GM18502 (cell line): ENCODE measurements around the gene REEP1.

Experiments
- ATAC-seq: cut with Tn5 transposase; IDR thresholded peaks from one replicate; pipeline ENCODE4 v1.9.1; 2021; ENCODE audit warnings: mild to moderate bottlenecking; ENCODE audit not compliant: unreplicated experiment, poor library complexity

The REEP1 gene

GRCh38 chr2:86308984-86309695, 28.3 kb downstream of the REEP1 start:
- ATAC-seq, result no peak

GRCh38 chr2:86308356-86308755, 29.1 kb downstream of the REEP1 start:
- ATAC-seq, result no peak

- no peak for ATAC-seq
Measured at GRCh38 chr2:86307431-86307830, 30.0 kb downstream of the REEP1 start.

- ATAC-seq, result no peak
Measured at GRCh38 chr2:86305915-86306254, 31.5 kb downstream of the REEP1 start.

- ATAC-seq, result no peak
Measured at GRCh38 chr2:86305195-86305914, 32.1 kb downstream of the REEP1 start.

GRCh38 chr2:86304416-86304815, 33.0 kb downstream of the REEP1 start:
- ATAC-seq, result no peak

- no peak for ATAC-seq
Measured at GRCh38 chr2:86302320-86302719, 35.1 kb downstream of the REEP1 start.

- ATAC-seq, result no peak
Measured at GRCh38 chr2:86301711-86302202, 35.7 kb downstream of the REEP1 start.

GRCh38 chr2:86301009-86301408, 36.4 kb downstream of the REEP1 start:
- ATAC-seq, result no peak

- ATAC-seq, result no peak
Measured at GRCh38 chr2:86300496-86300895, 36.9 kb downstream of the REEP1 start.

- ATAC-seq, result no peak
Measured at GRCh38 chr2:86298411-86299390, 38.7 kb downstream of the REEP1 start.

- ATAC-seq, result no peak
Measured at GRCh38 chr2:86297382-86298147, 39.9 kb downstream of the REEP1 start.

- ATAC-seq, result no peak
Measured at GRCh38 chr2:86296947-86297346, 40.5 kb downstream of the REEP1 start.

- ATAC-seq, result no peak
Measured at GRCh38 chr2:86295066-86295465, 42.4 kb downstream of the REEP1 start.

GRCh38 chr2:86293612-86294011, 43.8 kb downstream of the REEP1 start:
- ATAC-seq, result no peak

GRCh38 chr2:86292571-86293515, 44.6 kb downstream of the REEP1 start:
- no peak for ATAC-seq

GRCh38 chr2:86291328-86291662, 46.1 kb downstream of the REEP1 start:
- no peak for ATAC-seq

- ATAC-seq, result no peak
Measured at GRCh38 chr2:86290596-86291327, 46.7 kb downstream of the REEP1 start.
